ENCODE measurements around the gene NCKAP5L.
A peak's percentile ranks its signal among the peaks of the same experiment; 100 is the strongest.
"Not testable (repeated sequence)": the region's sequence is repeated elsewhere in the genome, so short reads cannot be mapped to it uniquely, and the experiment has no call there.

Gene NCKAP5L

DNA sequence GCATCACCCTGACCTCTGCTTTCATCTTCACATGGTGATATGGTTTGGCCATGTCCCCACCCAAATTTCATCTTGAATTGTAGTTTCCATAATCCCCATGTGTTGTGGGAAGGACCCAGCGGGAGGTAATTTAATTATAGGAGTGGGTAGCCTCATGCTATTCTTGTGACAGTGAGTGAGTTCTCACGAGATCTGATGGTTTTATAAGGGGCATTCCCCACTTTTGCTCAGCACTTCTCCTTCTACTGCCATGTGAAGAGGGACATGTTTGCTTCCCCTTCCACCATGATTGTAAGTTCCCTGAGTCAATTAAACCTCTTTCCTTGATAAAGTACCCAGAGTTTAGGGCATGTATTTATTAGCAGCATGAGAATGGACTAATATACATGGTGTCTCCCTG lies 48.6 kb downstream of the NCKAP5L start:
- TF ChIP-seq CTCF (IDR thresholded peaks at IDR 0.05; ENCODE audit: extremely low read depth, insufficient read depth, missing control alignments): no peak
- in situ Hi-C loops (cut with MboI; ENCODE audit: low pct_unique_long_range_greater_than_20kb, low sequenced_read_pairs, unreplicated experiment): loop anchor here (5.0 kb wide), 1 partner anchor 53 kb away; no protein-coding TSS in a partner anchor
- no peak for DNase-seq (ENCODE audit: low spot score)

DNA sequence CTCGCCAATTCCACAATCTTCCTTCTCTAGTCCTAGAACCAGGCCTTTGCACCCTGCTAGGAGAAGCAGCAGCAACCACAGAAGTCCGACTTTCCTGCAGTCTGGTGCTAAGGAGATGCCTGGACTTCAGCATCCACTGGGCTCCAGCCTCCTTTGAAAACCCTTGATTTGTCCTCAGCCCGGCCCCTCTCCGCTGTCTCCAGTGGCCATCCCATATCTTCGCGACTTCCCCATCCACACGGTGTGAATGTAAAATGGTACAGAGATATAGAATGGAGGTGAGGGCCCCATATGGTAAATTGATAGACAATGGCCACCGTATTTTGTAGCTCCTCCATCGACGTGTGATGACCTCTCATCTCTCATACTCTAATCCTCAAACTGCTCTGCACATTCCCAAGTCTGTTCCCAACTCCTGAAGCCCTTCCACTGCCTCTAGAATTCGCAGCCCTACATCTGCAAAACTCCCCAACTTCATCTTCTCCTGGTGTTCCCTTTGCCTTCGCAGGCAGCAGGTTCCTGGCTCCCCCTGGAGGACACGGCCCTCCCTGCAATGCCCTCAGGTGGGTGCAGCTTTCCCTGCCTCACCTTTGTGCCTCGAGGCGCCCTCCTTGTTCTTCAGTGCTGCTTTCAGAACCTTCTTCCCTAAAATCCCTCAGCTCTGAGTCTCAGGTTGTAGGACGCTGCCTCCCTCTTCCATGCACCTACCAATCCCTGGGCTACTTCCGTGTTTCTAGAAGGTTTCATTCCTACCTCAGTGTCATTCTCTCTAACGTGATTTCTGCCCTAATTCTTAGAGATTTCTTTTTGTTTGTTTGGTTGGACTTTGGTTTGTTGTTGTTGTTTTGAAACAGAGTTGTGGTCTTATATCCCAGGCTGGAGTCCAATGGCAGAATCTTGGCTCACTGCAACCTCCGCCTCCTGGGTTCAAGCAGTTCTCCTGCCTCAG lies 50.1 kb downstream of the NCKAP5L start:
- peak; percentile 93 for TF ChIP-seq CTCF (IDR thresholded peaks at IDR 0.05; ENCODE audit: extremely low read depth, insufficient read depth, missing control alignments)
- in situ Hi-C loops (cut with MboI; ENCODE audit: low pct_unique_long_range_greater_than_20kb, low sequenced_read_pairs, unreplicated experiment): loop anchor here (5.0 kb wide), 1 partner anchor 54 kb away; no protein-coding TSS in a partner anchor
- DNase-seq (ENCODE audit: low spot score): peak; percentile 67

DNA sequence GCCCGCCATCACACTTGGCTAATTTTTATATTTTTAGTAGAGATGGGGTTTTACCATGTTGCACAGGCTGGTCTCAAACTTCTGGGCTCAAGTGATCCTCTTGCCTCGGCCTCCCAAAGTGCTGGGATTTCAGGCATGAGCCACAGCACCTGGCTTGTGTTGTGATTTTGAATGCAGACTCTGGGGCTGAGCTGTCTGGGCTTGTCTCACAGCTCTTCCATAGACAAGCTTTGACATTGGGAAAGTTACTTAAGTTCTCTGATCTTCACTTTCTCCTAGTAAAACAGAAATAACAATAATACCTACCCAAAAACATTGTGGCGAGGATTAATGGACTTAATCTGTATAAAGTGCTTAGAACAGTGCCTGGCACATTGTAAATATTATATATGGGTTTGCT lies 50.9 kb downstream of the NCKAP5L start:
- in situ Hi-C loops (cut with MboI; ENCODE audit: low pct_unique_long_range_greater_than_20kb, low sequenced_read_pairs, unreplicated experiment): loop anchor here (5.0 kb wide), 1 partner anchor 55 kb away; no protein-coding TSS in a partner anchor
- TF ChIP-seq CTCF (IDR thresholded peaks at IDR 0.05; ENCODE audit: extremely low read depth, insufficient read depth, missing control alignments): no peak
- no peak for DNase-seq (ENCODE audit: low spot score)

DNA sequence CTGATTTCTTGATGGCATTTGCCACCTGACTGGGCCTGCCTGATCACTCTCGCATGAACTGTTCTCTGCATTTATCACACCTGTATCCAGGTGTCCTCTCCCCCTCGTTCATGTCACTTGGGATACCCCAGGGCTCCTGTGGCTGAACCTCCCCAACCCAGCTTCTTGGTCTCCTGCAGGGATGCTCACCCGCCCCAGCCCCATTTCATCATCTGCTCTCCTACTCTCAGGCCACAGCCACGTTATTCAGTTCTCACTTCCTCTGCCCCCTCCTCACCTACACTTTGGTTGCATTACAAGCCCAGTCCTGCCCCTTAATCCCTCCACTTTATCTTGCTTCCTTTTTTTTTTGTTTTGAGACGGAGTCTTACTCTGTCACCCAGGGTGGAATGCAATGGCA lies 51.4 kb downstream of the NCKAP5L start:
- in situ Hi-C loops (cut with MboI; ENCODE audit: low pct_unique_long_range_greater_than_20kb, low sequenced_read_pairs, unreplicated experiment): loop anchor here (5.0 kb wide), 1 partner anchor 55 kb away; no protein-coding TSS in a partner anchor
- TF ChIP-seq CTCF (IDR thresholded peaks at IDR 0.05; ENCODE audit: extremely low read depth, insufficient read depth, missing control alignments): no peak
- DNase-seq (ENCODE audit: low spot score): no peak

DNA sequence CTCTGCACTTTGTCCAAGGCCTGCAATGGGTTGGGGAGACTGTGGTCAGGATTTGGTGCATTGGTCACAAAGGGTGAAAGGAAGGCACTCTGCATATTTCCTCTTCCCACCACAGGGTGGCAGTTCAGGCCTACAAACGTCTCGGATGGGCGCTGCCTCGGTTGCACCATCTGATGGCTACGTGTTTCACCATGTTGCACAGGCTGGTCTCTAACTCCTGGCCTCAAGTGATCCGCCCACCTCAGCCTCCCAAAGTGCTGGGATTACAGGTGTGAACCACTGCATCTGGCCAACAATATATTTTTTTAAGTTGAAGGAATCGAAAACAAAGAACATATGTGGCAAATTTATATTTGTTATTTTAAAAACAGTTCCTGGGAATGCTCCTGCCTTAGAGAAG lies 51.8 kb downstream of the NCKAP5L start:
- DNase-seq (ENCODE audit: low spot score): peak; percentile 79
- TF ChIP-seq CTCF (IDR thresholded peaks at IDR 0.05; ENCODE audit: extremely low read depth, insufficient read depth, missing control alignments): peak; percentile 83
- in situ Hi-C loops (cut with MboI; ENCODE audit: low pct_unique_long_range_greater_than_20kb, low sequenced_read_pairs, unreplicated experiment): loop anchor here (5.0 kb wide), 1 partner anchor 56 kb away; no protein-coding TSS in a partner anchor

- in situ Hi-C loops (cut with MboI; ENCODE audit: low pct_unique_long_range_greater_than_20kb, low sequenced_read_pairs, unreplicated experiment); DNase-seq (ENCODE audit: low spot score): not testable (repeated sequence)
Observed at GRCh38 chr12:49773102-49773501, 55.1 kb downstream of the NCKAP5L start.

DNA sequence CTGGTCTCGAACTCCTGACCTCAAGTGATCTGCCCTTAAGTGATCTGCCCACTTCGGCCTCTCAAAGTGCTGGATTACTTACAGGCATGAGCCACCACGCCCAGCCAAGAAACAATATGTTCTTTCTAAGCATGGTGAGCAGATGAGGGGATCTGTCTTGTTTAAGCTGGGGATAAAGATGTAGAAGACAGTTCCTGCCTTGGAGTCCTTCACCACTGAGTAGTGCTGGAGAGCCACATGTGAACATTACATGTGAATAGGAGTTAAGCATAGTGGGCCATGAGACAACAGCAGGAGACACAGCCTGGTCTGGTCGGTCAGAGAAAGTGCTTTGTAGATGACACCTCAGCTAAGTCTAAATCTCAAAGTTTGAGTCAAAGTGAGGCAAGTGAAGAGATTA lies 60.9 kb downstream of the NCKAP5L start:
- no peak for TF ChIP-seq CTCF (IDR thresholded peaks at IDR 0.05; ENCODE audit: extremely low read depth, insufficient read depth, missing control alignments)
- in situ Hi-C loops (cut with MboI; ENCODE audit: low pct_unique_long_range_greater_than_20kb, low sequenced_read_pairs, unreplicated experiment): no loop called here
- DNase-seq (ENCODE audit: low spot score): no peak
